A204.1 (cell line): Measurements from ENCODE around the gene TMEM171.

Source experiments
- FAIRE-seq: peaks from 2 replicates; lab custom pipeline; 2012; peaks lifted over from hg19 to GRCh38; lab: Jason Lieb, UNC

TMEM171 gene

DNA sequence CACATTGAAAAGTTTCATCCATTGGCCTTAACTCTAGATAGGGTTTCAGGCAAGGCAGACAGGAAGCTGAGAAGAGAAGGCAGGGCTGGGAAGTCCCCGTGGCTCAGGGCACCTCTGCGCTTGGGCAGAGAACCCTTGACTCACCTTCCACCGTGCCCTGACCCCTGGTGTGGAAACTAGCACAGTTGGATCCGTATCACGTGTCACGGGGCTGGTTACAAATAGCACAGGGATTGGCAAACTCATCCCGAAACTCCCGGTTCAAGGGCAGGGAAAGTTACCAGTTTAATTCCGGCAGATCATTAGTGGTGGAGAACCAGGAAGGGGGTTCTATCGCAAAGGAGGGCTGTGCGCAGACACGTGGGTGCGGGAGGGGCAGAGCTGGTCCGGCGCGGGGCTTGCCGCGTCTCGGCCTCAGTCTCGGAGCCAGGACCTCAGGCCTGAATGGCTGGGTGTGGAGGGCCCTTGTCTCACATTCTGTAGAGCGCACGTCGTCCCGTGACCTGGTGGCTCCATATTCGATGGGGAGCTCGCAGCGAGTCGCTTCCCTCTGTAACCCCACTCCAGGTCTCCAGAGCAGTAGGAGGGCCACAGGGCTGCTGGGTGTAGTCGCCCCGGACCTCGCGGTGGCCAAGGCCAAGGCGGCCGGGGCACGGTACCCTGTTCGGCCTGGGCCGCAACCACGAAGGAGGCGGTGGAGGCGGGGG lies 771 bp upstream of the TMEM171 start:
- no peak for FAIRE-seq

GRCh38 chr5:73121119-73121463 lies 716 bp downstream of the TMEM171 start:
- FAIRE-seq: no peak

- no peak for FAIRE-seq
These were observed 2.8 kb downstream of the TMEM171 start for GRCh38 chr5:73122875-73123810.

- no peak for FAIRE-seq
These were observed 4.9 kb downstream of the TMEM171 start for GRCh38 chr5:73125289-73125688.

GRCh38 chr5:73126381-73126780 lies 6.0 kb downstream of the TMEM171 start:
- FAIRE-seq: no peak

GRCh38 chr5:73126957-73127356 lies 6.6 kb downstream of the TMEM171 start:
- no peak for FAIRE-seq

- FAIRE-seq: no peak
These were observed 8.8 kb downstream of the TMEM171 start for GRCh38 chr5:73129143-73129542.

DNA sequence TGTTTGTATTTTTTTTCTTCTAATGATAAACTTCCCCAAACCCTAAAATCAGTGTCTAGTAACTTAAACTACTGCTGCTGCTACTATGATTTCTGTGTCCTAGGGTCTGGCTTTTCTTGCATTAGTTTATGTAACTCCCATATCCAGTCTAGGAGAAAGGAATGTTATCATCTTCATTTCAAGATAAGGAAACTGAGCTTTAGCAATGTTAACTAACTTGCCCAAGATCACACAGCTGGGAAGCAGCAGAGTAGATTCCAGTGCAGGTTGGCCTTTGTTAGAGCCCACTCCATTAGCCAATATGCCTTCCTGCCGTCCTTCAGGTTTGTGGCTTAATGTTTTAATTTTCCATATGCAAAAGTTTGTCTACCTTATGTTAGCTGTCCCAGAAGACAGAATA lies 10.4 kb downstream of the TMEM171 start:
- FAIRE-seq: no peak

DNA sequence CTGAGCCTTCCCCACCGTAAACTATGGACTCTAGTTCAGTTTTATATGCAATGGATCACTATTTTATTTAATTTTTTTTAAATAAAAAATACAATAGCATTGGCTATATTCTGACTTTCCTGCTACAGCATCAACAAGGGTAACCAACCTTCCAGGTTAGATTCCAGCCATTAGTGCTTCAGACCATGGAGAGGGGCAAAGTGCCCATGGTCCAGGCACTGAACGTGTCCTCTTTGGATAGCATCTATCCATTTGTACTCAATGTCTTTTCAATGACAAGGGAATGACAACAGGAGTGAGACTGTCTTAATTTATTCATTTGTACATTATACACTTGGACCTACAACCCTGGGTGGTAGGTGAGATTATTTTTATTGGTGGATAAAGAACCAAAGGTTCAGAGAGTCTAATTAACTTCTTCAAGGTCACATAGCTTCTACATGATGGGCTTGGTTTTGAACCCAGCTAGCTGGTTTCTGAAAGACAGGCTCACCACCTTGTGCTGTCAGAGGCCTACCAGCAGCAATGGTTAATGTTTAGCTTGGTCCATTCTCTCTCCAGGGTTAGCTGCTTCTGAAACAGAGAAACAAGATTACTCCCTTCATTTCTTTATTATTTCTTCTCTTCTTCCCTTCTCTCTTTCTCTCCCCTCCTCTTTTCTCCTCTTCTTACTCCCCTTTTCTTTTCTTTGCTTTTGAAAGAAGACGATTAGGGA lies 11.5 kb downstream of the TMEM171 start:
- FAIRE-seq: no peak

- FAIRE-seq: no peak
These were observed 12.4 kb downstream of the TMEM171 start for GRCh38 chr5:73132759-73133158.

- no peak for FAIRE-seq
These were observed 14.6 kb downstream of the TMEM171 start for GRCh38 chr5:73135021-73135420.

- FAIRE-seq: no peak
These were observed 15.2 kb downstream of the TMEM171 start for GRCh38 chr5:73135429-73136054.

DNA sequence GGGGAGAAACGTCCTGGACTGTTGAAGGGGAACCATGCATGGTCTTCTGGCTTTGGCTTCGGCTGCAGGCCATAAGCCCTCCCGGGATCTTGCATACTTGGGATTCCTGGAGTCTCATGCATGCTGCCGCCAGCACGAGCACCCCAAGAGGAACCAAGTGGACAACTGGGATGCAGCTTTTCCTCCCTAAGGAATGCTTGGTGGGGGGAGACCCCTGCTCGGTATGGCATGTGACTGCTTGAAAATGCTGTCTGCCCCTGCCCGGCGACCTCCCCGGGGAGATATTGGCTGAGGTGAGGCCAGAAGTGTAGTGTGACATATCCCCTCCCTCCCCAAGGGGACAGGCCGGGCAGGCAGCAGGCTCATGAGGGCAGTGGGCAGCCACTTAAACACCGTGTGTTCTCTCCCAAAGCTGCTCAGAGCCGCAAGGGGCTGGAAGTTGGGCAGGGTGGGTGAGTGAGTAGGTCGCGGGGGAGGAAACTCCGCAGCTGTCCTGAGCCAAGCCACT lies 15.7 kb downstream of the TMEM171 start:
- no peak for FAIRE-seq

- FAIRE-seq: no peak
These were observed 17.5 kb downstream of the TMEM171 start for GRCh38 chr5:73137563-73138530.

- no peak for FAIRE-seq
These were observed 19.1 kb downstream of the TMEM171 start for GRCh38 chr5:73139485-73139884.

DNA sequence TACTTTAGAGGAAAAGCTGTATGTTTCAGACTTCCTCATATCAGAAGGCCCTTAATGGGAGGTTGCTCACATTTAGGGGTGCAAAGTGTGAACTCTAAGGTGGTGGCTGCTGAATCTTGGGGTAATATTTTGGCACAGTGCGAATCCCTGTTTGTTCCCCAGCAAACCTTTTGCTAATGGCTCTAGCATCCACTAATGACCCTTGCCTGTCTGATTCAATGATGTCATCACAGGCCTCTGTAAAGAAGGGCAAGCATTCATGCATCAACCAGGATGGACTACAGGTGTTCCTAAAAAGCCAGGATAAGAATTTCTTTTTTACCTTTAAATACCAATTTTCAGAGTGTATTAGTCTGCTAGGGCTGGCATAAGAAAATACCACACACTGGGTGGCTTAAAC lies 20.4 kb downstream of the TMEM171 start:
- FAIRE-seq: no peak

DNA sequence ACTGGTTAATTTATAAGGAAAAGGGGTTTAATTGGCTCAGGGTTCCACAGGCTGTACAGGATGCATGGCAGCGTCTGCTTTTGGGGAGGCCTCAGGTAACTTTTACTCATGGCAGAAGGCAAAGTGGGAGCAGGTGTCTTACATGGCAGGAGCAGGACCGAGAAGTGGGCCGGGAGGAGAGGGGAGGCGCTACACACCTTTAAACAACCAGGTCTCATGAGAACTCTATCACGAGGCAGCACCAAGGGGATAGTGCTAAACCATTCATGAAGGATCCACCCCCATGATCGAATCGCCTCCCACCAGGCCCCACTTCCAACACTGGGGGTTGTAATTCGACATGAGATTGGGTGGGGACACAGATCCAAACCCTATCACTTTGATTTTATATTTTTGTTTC lies 21.7 kb downstream of the TMEM171 start:
- FAIRE-seq: no peak

GRCh38 chr5:73143716-73144115 lies 23.3 kb downstream of the TMEM171 start:
- no peak for FAIRE-seq

GRCh38 chr5:73149540-73149939 lies 29.2 kb downstream of the TMEM171 start:
- FAIRE-seq: no peak

GRCh38 chr5:73150876-73151275 lies 30.5 kb downstream of the TMEM171 start:
- no peak for FAIRE-seq

DNA sequence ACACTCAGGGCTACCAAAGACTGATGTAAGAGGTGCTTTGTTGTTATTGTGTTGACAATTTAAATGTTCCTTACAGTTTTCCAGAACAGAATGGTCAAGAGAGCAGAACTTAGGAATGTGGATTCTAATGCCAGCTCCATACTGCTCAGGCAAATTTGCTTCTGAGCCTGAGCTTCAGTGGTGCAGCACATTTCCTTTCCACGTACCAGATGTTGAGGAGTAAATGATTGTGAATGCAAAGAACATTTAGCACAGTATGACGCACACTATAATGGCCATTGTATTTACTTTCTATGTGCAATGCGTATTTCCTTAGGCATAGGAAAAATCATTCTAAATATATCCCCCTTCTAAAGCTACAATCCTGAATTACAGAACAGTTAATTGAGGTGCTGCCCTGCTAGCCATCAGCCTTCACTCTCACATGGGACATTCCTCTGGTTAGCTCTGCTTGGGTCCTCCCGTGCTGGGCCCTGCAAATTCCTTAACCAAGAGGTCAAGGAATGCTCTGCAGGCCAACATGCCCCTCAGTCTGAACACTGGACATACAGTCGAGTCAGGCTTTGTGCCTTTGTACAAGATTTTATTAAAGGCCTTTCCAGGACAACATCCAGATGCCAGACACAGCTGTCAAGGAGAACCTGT lies 31.5 kb downstream of the TMEM171 start:
- FAIRE-seq: no peak
